GM12878 (cell line): ENCODE data around the gene CALM3. TPM values are rescaled to one million over a fixed set of nuclear protein-coding genes. Genes with fewer than 3 reads are reported as not detected.

Experiments used
- ATAC-seq: fragments of 200-7000 bp; cut with Tn5 transposase; 3 replicates; pipeline ENCODE4 v1.9.1; 2020; ENCODE audit warnings: mild to moderate bottlenecking, moderate library complexity
- BruUV-seq: library from RNA; stranded (reverse); fragments of 400-500 nt; replicated peaks from 2 replicates; lab custom pipeline; 2021; lab: Mats Ljungman, UMichigan
- CTCF ChIA-PET: fragments of 300-600 bp; sonication (Branson Sonifier 250); formaldehyde crosslinking; extraction: SDS; loops from one replicate; lab custom pipeline; 2021; ENCODE audit warnings: inconsistent platforms; lab: Yijun Ruan, JAX
- POLR2A ChIA-PET: fragments of 350-600 bp; formaldehyde crosslinking; extraction: SDS; loops from one replicate; lab custom pipeline; 2021; ENCODE audit warnings: inconsistent platforms; lab: Charles Lee
- RAD21 ChIA-PET: fragments of 300-600 bp; sonication (Branson Sonifier 250); formaldehyde crosslinking; loops from one replicate; lab custom pipeline; 2023; ENCODE audit warnings: antibody characterized with exemption; ENCODE audit not compliant: unreplicated experiment; lab: Charles Lee
- SMC1A ChIA-PET: fragments of 300-600 bp; sonication (Branson Sonifier 250); formaldehyde crosslinking; loops from one replicate; lab custom pipeline; 2023; ENCODE audit not compliant: unreplicated experiment, uncharacterized antibody; lab: Charles Lee
- DNase-seq: peaks from one replicate; pipeline ENCODE4 v3.0.0-alpha.2; 2011; ENCODE audit warnings: low read depth, low spot score
- FAIRE-seq: peaks from 3 replicates; lab custom pipeline; 2011; peaks lifted over from hg19 to GRCh38; lab: Jason Lieb, UNC
- H2AFZ ChIP-seq: 2 replicates; pipeline ENCODE4 v1.6.0; 2011; ENCODE audit warnings: low read depth, low read length, control low read depth; ENCODE audit not compliant: control insufficient read depth
- H3K27ac ChIP-seq: 2 replicates; pipeline ENCODE4 v1.5.1; 2011; ENCODE audit warnings: control low read depth; ENCODE audit not compliant: control insufficient read depth, insufficient read depth
- H3K27me3 ChIP-seq, 2 experiments: replicated peaks in 1 of 2; 2 replicates each; pipeline versions ENCODE4 v1.6.0 to v1.6.1; 2011; ENCODE audit warnings: low read length in 1 of 2; ENCODE audit not compliant: control insufficient read depth in 2 of 2, insufficient read depth in 2 of 2
- H3K36me3 ChIP-seq, 2 experiments: 2 replicates each; pipeline ENCODE4 v1.5.1; 2011; ENCODE audit warnings: low read length in 1 of 2; ENCODE audit not compliant: control insufficient read depth in 2 of 2, insufficient read depth in 2 of 2
- H3K4me1 ChIP-seq: 2 replicates; pipeline ENCODE4 v1.6.1; 2011; ENCODE audit warnings: mild to moderate bottlenecking, low read length, moderate library complexity, mixed read lengths; ENCODE audit not compliant: control insufficient read depth, insufficient read depth
- H3K4me2 ChIP-seq: 2 replicates; pipeline ENCODE4 v1.6.0; 2011; ENCODE audit warnings: control low read depth; ENCODE audit not compliant: control insufficient read depth, insufficient read depth
- H3K4me3 ChIP-seq: fragments of 200-600 bp; sonication (generic); 2 replicates; pipeline ENCODE4 v1.5.1; 2016
- H3K79me2 ChIP-seq: 2 replicates; pipeline ENCODE4 v1.6.0; 2011; ENCODE audit warnings: low read length; ENCODE audit not compliant: control insufficient read depth, insufficient read depth
- H3K9ac ChIP-seq: 2 replicates; pipeline ENCODE4 v1.8.0; 2011; ENCODE audit warnings: low read length, control low read depth, mixed read lengths; ENCODE audit not compliant: control insufficient read depth, insufficient read depth
- H3K9me3 ChIP-seq: replicated peaks from 3 replicates; pipeline ENCODE4 v1.5.1; 2011; ENCODE audit warnings: mild to moderate bottlenecking, low read length; ENCODE audit not compliant: control insufficient read depth, insufficient read depth
- H4K20me1 ChIP-seq: 2 replicates; pipeline ENCODE4 v1.6.0; 2011; ENCODE audit not compliant: control insufficient read depth, insufficient read depth
- CEBPB ChIP-seq, 2 experiments: fragments of 150-350 bp in 1 of 2; IDR thresholded peaks; 2 replicates each; pipeline ENCODE4 v1.6.1; 2012 to 2014; ENCODE audit warnings: low read depth in 2 of 2, low read length in 2 of 2, borderline replicate concordance in 1 of 2, inconsistent platforms in 1 of 2
- CHD2 ChIP-seq: IDR thresholded peaks from 2 replicates; pipeline ENCODE4 v1.6.1; 2011; ENCODE audit warnings: low read depth, low read length, improper control_type of control experiment, borderline replicate concordance
- GABPA ChIP-seq: IDR thresholded peaks from 2 replicates; pipeline ENCODE4 v1.6.1; 2014; ENCODE audit warnings: antibody characterized with exemption, low read depth, mild to moderate bottlenecking, inconsistent platforms
- HDAC2 ChIP-seq: fragments of 200-600 bp; sonication (generic); IDR thresholded peaks from 2 replicates; pipeline ENCODE4 v1.6.1; 2017
- LARP7 ChIP-seq: fragments of 450-650 bp; IDR thresholded peaks from 2 replicates; pipeline ENCODE4 v1.6.1; 2017; ENCODE audit warnings: mild to moderate bottlenecking
- RB1 ChIP-seq: fragments of 450-650 bp; formaldehyde crosslinking; IDR thresholded peaks from 2 replicates; pipeline ENCODE4 v1.6.1; 2017; ENCODE audit warnings: mild to moderate bottlenecking, borderline replicate concordance
- SUPT20H ChIP-seq: IDR thresholded peaks from 2 replicates; pipeline ENCODE4 v1.6.1; 2011; ENCODE audit warnings: low read depth, mild to moderate bottlenecking, low read length, moderate library complexity, borderline replicate concordance; ENCODE audit not compliant: control insufficient read depth
- USF1 ChIP-seq: IDR thresholded peaks from 2 replicates; pipeline ENCODE4 v1.6.1; 2011; ENCODE audit warnings: borderline replicate concordance, low read depth, mild to moderate bottlenecking, moderate library complexity, mixed read lengths, low read length; ENCODE audit not compliant: insufficient read depth; ENCODE audit errors: extremely low read length
- USF2 ChIP-seq: IDR thresholded peaks from 2 replicates; pipeline ENCODE4 v1.6.1; 2011; ENCODE audit warnings: low read depth, low read length, improper control_type of control experiment, borderline replicate concordance
- ZNF274 ChIP-seq: IDR thresholded peaks from one replicate; pipeline ENCODE4 v1.8.0; 2011; ENCODE audit not compliant: insufficient read length, insufficient read depth
- WGBS: methylation state at CpG from one replicate; pipeline ENCODE4 v1.1.6; 2016; ENCODE audit warnings: low lambda C conversion rate; ENCODE audit not compliant: insufficient replicate concordance, insufficient coverage; ENCODE audit errors: missing lambda C conversion rate; 5-methylcytosine and 5-hydroxymethylcytosine counted together
- in situ Hi-C: fragments of 300-500 bp; cut with MboI; formaldehyde crosslinking; loops from 9 replicates; pipeline ENCODE4 v1.14.3; 2018; ENCODE audit warnings: mixed read lengths
- intact Hi-C: fragments of 100-400 bp; cut with micrococcal nuclease; formaldehyde crosslinking; loops from one replicate; pipeline ENCODE4 v1.14.2; 2022; ENCODE audit not compliant: unreplicated experiment
- polyA plus RNA-seq, 11 experiments: library from polyadenylated mRNA; depleted of rRNA in 4 of 11; unstranded in 6 of 11; stranded (reverse) in 5 of 11; fragments of >200 nt; fragmentation: Nextera tagmentation in 4 of 11; fragmentation: Illumina TruSeq in 1 of 11; extraction: Ambion mirVana in 4 of 11; extraction: Trizol in 1 of 11; gene quantifications; 1 replicate in 1 of 11; 2 replicates in 10 of 11; pipeline versions ENCODE4 v1.2.1 to v1.2.3, GENCODE V29; 2011 to 2016; ENCODE audit warnings: inconsistent platforms in 2 of 11, missing spikeins in 2 of 11, low read depth in 1 of 11
- total RNA-seq, 4 experiments: library from RNA; depleted of rRNA in 3 of 4; stranded (reverse); fragments of >200 nt in 3 of 4; fragmentation: Illumina TruSeq in 1 of 4; extraction: Trizol in 1 of 4; gene quantifications; 2 replicates each; pipeline versions ENCODE4 v1.2.1 to v1.2.3, GENCODE V29; 2013 to 2021

CALM3 gene
- total and polyA plus RNA-seq, 10 of the 15 experiments (the other 5 are each of a cell fraction or from before 2014, with no cell fraction given), result 164 to 849 (median 347) TPM

GRCh38 chr19:46574533-46574932 lies 26.6 kb upstream of the CALM3 start:
- H3K36me3 ChIP-seq, result no peaks in the 10 kb centered on the region
- ChIA-PET SMC1A (no interaction called here), CTCF (no interaction called here), POLR2A (interaction anchor here (0.6 kb wide), 1 partner anchor 88 kb away, joined by 4 read pairs; no protein-coding TSS in a partner anchor), RAD21 (no interaction called here)
- no peaks in the 10 kb centered on the region for H3K27me3 ChIP-seq
- no peaks in the 10 kb centered on the region for H3K9me3 ChIP-seq
- no peak overlapping the region for H3K9ac ChIP-seq
- DNase-seq (no peak), FAIRE-seq (no peak), ATAC-seq (no peak)
- in situ Hi-C loops, result no loop called here
- H4K20me1 ChIP-seq, result no peaks in the 10 kb centered on the region
- H2AFZ ChIP-seq, result no peak overlapping the region
- no peak for TF ChIP-seq CHD2
- TF ChIP-seq ZNF274, result no peak
- TF ChIP-seq LARP7, result no peak
- no peak for TF ChIP-seq HDAC2
- TF ChIP-seq GABPA, result no peak
- no peak for TF ChIP-seq USF1
- no peak for TF ChIP-seq USF2
- TF ChIP-seq SUPT20H, result no peak
- no peak for TF ChIP-seq CEBPB (IDR thresholded peaks at IDR 0.05; ENCODE audit: borderline replicate concordance in 1 of 2, low read depth in 2 of 2, low read length in 2 of 2)
- no peak for TF ChIP-seq RB1
- intact Hi-C loops, result no loop called here
- 56% methylated on average over 11 of the region's 11 CpGs for WGBS
- no peak overlapping the region for H3K27ac ChIP-seq
- no peak overlapping the region for H3K4me3 ChIP-seq
- no peaks in the 10 kb centered on the region for H3K79me2 ChIP-seq
- H3K4me1 ChIP-seq, result no peaks in the 10 kb centered on the region
- BruUV-seq, result no TSS peak
- no peak overlapping the region for H3K4me2 ChIP-seq
